ENCODE measurements around the gene TMOD1. TPM values are rescaled to one million over a fixed set of nuclear protein-coding genes. Genes with fewer than 3 reads are reported as not detected.

Gene TMOD1
- total and polyA plus RNA-seq, 11 donors, result 96.4 to 201 (median 158) TPM

DNA sequence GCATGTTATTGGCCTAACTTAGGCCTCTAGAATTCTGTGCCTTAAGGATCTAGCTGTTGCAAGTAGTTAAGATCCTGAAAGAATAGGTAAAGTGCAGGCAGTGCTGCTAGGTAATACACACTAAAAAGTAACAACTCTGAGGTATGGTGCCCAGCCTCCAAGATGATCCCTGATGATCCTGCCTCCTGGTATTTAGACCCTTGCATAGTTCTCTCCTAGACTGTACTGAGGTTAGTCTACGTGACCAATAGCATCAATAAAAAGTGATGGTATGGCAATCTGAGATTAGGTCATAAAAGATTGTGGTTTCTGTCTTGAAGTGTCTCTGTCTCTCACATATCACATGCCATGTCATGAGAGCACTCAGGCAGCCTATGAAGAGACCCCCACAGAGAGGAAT, 122.5 kb downstream of the TMOD1 start:
- no peaks in the 10 kb centered on the region for H3K9me3 ChIP-seq
- H3K4me3 ChIP-seq, result peak overlapping the region in 4 of 12 donors; percentile 26 to 40 (median 36)
- WGBS, 4 donors, result 56 to 72% (median 67%) methylated on average over 1 of the region's 1 CpG
- H3K4me1 ChIP-seq, result peaks cover 0 to 44% (median 14%) of the 10 kb centered on the region in 12 donors
- peak in 2 of 4 donors; percentile 4 to 6 for ATAC-seq
- intact Hi-C loops (cut with DNase I), result no loop called here
- peak overlapping the region in 6 of 12 donors; percentile 7 to 73 (median 58) for H3K27ac ChIP-seq
- TF ChIP-seq POLR2A (IDR thresholded peaks at IDR 0.05), result no peak
- no peaks in the 10 kb centered on the region for H3K27me3 ChIP-seq
- DNase-seq, result no peak
- H3K36me3 ChIP-seq, result peaks cover 0 to 77% (median 54%) of the 10 kb centered on the region in 9 donors

GRCh38 chr9:97625620-97626019, 124.2 kb downstream of the TMOD1 start:
- TF ChIP-seq POLR2A (IDR thresholded peaks at IDR 0.05) (no peak), CTCF (IDR thresholded peaks at IDR 0.05) (no peak)
- Histone ChIP-seq H3K27me3 (no peaks in the 10 kb centered on the region), H3K4me3 (peak overlapping the region in 9 of 12 donors; percentile 1 to 40 (median 33)), H3K27ac (peak overlapping the region; percentile 21 to 73 (median 58)), H3K4me1 (peaks cover 0 to 50% (median 16%) of the 10 kb centered on the region in 12 donors), H3K9me3 (no peaks in the 10 kb centered on the region), H3K36me3 (peaks cover 0 to 64% (median 48%) of the 10 kb centered on the region in 9 donors)
- WGBS, 4 donors, result 34 to 49% (median 44%) methylated on average over 3 of the region's 3 CpGs
- intact Hi-C loops (cut with DNase I), result no loop called here
- peak; percentile 68 to 79 (median 78) for ATAC-seq
- DNase-seq, result no peak

- no peak for TF ChIP-seq POLR2A (IDR thresholded peaks at IDR 0.05)
- no peak for TF ChIP-seq CTCF (IDR thresholded peaks at IDR 0.05)
- no peaks in the 10 kb centered on the region for H3K9me3 ChIP-seq
- H3K4me3 ChIP-seq, result no peak overlapping the region
- H3K36me3 ChIP-seq, result peaks cover 0 to 44% (median 37%) of the 10 kb centered on the region in 9 donors
- H3K27ac ChIP-seq, result peak overlapping the region in 10 of 12 donors; percentile 11 to 57 (median 24)
- intact Hi-C loops (cut with DNase I), result no loop called here
- ATAC-seq (no peak), DNase-seq (no peak)
- H3K4me1 ChIP-seq, result peaks cover 0 to 55% (median 26%) of the 10 kb centered on the region in 12 donors
- WGBS, 4 donors, result 63 to 70% (median 69%) methylated on average over 5 of the region's 5 CpGs
- H3K27me3 ChIP-seq, result no peaks in the 10 kb centered on the region
Observed at GRCh38 chr9:97627624-97628023, 126.2 kb downstream of the TMOD1 start.

DNA sequence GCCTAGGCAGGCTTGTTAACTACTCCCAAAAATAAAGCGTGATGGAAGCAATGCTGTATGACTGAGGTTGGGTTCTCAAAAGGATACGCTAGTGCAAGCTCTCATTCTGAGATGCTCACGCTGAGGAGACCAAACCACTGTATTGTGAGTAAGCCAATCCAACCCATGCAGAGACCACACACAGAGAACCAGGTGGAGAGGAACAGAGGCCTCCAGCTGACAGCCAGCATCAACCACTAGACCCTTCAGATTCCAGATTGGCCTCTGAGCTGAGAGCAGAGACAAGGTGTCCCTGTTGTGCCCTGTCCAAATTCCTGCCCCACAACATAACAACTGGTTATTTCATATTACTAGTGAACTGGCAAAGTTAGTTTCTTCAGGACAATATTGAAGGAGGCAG, 127.2 kb downstream of the TMOD1 start:
- TF ChIP-seq POLR2A (IDR thresholded peaks at IDR 0.05), result no peak
- TF ChIP-seq CTCF (IDR thresholded peaks at IDR 0.05), result no peak
- H3K36me3 ChIP-seq, result peaks cover 0 to 38% (median 26%) of the 10 kb centered on the region in 9 donors
- H3K27ac ChIP-seq, result peak overlapping the region in 7 of 12 donors; percentile 11 to 57 (median 28)
- ATAC-seq (no peak), DNase-seq (peak in 1 of 5 donors; percentile 26)
- H3K27me3 ChIP-seq, result no peaks in the 10 kb centered on the region
- intact Hi-C loops (cut with DNase I), result no loop called here
- no peaks in the 10 kb centered on the region for H3K9me3 ChIP-seq
- 72 to 81% (median 76%) methylated on average over 3 of the region's 3 CpGs for WGBS, 4 donors
- H3K4me1 ChIP-seq, result peaks cover 0 to 51% (median 26%) of the 10 kb centered on the region in 12 donors
- H3K4me3 ChIP-seq, result no peak overlapping the region

DNA sequence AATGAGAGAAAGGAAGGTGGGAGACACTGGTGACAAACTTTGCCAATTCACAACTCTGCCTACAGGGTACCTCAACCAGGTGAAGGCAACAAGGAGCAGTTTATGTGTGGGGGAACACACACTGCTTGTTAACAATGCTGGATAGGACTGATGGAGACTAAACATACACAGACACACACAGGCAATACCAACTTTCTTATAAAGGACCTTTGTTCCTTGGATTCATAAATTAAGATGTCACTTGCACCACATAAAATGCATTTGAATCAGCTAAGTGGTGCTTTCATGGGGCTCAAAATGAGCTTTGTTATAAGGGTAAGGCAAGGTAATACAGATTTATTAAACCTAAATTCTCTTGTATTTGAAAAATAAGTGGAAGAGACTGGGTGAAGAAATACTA, 127.7 kb downstream of the TMOD1 start:
- intact Hi-C loops (cut with DNase I), result no loop called here
- peaks cover 0 to 34% (median 21%) of the 10 kb centered on the region in 9 donors for H3K36me3 ChIP-seq
- H3K27me3 ChIP-seq, result no peaks in the 10 kb centered on the region
- ATAC-seq (no peak), DNase-seq (no peak)
- TF ChIP-seq CTCF (IDR thresholded peaks at IDR 0.05), result no peak
- no peak for TF ChIP-seq POLR2A (IDR thresholded peaks at IDR 0.05)
- H3K4me3 ChIP-seq, result no peak overlapping the region
- peak overlapping the region in 8 of 12 donors; percentile 11 to 57 (median 26) for H3K27ac ChIP-seq
- peaks cover 0 to 49% (median 24%) of the 10 kb centered on the region in 12 donors for H3K4me1 ChIP-seq
- H3K9me3 ChIP-seq, result no peaks in the 10 kb centered on the region
